Activated CD8-positive, alpha-beta memory T cell treated with anti-CD3 and anti-CD28 coated beads, Interleukin-2, amount 50 U/mL, for 48 hours (primary cell): Measurements from ENCODE around the gene RBPJL.

Source experiments
- DNase-seq: peaks from one replicate; pipeline ENCODE4 v3.0.0-alpha.2; 2020

The RBPJL gene

GRCh38 chr20:45294003-45294368, 12.7 kb upstream of the RBPJL start:
- DNase-seq, result no peak

DNA sequence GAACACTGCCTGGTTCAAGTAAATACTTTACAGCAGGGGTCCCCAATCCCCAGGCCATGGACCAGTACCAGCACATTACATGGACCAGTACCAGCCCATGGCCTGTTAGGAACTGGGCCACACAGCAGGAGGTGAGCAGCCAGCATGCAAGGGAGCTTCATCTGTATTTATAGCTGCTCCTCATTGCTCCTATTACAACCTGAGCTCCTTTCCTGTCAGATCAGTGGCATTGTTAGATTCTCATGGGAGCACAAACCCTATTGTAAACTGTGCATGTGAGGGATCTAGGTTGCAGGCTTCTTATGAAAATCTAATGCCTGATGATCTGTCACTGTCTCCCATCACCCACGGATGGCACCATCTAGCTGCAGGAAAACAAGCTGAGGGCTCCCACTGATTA, 12.0 kb upstream of the RBPJL start:
- DNase-seq, result no peak

DNA sequence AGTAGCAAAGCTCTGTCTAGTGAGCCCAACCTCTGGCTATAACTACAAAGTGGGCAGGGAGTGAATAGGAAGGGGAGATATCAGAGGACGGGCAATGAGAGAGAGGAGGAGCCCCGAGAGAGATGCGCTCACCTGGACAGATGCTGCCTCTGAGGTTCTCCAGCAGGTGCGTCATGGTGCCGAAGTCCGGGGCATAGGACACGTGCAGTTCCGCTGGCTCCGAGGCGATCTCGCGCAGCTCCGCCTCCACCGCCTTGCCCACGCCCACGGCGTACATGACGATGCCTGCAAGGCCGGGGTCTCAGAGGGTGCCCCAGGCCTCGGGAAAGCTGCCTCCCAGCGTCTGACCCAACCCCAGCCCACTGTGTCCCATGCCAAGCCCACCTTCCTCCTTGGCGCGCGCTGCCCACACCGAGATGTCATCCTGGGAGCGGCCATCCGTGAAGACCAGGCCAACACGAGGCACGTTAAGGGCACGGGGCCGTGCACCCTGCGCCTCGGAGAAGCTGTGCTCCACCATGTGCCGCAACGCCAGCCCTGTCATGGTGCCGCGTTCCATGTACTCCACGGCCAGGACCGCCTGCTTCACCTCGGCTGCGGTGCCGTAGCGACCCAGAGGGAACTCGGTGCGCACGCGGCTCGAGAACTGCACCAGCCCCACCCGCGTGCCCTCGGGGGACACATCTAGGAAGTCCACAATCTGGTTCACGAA, 8.7 kb upstream of the RBPJL start:
- no peak for DNase-seq

DNA sequence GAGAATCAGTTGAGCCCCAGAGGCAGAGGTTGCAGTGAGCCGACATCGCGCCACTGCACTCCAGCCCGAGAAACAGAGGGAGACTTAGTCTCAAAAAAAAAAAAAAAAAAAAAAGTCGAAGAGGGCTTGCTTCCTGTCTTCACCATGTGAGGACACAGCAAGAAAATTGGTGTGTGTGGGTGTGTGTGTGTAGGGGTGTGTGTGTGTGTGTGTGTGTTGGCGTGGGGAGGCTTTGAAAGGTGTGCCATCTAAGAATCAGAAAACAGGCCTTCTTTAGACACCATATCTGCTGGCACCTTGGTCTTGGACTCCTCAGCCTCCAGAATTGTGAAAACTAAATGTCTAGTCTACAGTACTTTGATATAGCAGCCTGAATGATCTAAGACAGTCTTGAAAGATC, 6.9 kb upstream of the RBPJL start:
- DNase-seq, result no peak

DNA sequence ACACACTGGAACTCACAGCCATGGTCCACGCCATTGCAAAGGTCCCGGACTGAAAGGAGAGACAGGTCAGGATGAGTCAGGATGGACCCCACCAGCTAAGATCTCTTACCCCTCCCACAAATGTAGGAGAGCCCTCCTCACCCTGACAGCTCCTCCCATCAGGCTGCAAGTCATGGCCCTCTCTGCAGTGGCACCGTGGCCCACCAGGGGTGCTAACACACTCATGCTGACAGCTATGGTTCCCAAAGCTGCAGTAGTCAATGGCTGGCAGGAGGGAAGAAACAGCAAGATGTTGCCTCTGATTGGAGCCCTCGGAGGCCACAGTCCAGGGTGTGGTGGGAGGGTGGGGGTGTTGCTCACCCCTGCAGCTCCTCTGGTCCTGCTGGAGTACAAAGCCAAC, 5.7 kb upstream of the RBPJL start:
- peak; percentile 75 for DNase-seq

GRCh38 chr20:45301824-45302271, 4.8 kb upstream of the RBPJL start:
- no peak for DNase-seq

DNA sequence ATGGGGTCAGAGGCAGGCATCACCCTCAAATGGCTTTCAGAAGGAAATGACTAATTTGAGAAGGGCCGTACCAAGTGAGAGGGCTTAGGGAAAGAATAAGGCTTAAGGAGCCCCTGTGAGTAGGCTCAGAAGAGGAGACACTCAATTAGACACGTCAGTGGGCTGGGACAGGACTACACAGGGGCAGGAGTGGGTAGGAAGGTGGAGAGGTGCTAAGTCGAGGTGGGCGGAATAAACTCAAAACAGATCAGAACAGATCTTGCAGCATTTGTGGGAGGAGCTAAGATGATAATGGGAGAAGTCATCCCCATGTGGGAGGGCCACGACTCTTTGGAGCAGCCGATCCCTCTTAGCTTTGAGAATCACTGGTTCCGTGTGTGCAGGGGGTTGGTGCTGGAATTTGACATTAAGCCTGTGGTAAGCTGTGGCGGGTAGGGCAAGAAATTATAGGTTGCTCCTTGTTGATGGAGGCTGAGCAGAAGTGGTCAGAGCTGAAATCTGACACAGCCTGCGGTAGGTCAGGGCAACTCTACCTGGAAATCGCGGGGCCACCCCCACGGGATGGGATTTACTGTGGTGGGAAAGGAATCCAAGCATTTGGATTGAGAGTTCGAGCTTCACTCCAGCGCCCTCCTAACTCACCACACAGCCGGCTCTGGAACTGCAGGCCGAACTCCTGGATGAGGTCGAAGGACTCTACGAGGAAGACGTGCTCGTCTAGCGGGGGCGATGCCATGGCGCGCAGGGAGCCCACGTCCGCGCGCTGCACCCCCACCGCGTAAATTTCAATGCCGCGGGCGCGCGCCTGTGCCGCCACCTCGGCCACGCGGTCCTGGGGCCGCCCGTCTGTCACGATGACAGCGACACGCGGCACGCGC, 2.8 kb upstream of the RBPJL start:
- DNase-seq, result no peak

- DNase-seq, result no peak
Observed at GRCh38 chr20:45304464-45304999, 2.1 kb upstream of the RBPJL start.

GRCh38 chr20:45305262-45305661, 1.4 kb upstream of the RBPJL start:
- no peak for DNase-seq

DNA sequence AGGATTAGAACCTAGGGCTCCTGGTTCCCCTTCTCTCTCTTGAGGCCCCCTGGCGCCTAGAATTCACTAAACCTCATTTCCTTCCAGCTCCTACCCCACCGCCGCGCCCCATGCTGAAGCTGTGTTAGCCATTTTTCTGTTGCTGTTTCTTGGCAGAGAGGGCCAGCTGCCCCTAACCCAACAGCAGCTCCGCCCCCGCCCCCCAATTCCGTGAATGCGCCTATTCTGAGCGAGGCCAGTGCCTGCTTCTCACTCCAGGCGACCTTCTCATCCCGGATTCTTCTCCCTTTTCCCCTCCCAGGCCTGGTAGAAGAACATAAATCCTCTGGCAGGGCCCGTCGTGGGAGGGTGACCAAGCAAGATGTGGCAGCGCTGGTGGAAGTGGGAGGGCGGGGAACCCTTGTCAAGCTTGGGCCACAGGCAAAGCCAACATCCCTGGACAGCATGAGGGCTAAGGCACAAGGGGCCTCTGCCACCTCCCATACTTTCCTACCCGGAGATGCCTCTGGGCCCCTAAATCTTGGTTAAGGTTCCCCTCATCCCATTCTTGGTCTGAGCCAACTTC, 518 bp downstream of the RBPJL start:
- DNase-seq, result no peak

DNA sequence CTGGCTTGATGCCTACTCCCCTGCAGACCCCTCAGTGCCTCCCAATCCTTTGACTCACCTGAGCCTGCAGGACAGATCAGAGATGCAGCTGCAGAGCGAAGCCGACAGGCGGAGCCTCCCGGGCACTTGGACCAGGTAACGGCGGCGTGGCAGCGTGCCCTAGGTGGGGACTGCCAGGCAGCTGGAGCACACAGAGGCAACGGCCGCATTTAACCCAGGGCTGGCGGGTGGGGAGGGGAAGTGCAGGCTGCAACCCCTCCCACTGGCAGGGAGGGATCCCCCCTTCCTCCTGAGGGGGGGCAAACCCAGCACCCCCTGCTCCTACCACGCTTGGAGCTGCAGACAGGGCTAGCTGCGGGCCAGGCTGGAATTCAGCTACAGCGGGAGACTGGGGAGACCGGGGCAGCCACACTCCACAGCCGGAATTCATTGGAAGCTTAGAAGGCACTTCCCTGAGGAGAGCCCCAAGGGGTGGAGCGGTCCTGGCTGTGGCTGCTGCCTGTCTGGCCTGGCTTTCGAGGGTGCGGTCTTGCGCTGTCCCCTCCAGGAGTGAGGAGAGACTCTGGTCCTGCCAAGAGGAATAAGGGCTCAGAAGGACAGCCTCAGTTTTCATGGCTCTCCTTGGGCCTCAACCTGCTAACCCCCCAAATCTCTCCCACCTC, 1.6 kb downstream of the RBPJL start, which contains the start of gene MATN4:
Gene MATN4 (minus strand): TSS at position 183 of the 662 bp plus-strand sequence. CDS start 2,717 bp downstream, outside the sequence.
- no peak for DNase-seq

DNA sequence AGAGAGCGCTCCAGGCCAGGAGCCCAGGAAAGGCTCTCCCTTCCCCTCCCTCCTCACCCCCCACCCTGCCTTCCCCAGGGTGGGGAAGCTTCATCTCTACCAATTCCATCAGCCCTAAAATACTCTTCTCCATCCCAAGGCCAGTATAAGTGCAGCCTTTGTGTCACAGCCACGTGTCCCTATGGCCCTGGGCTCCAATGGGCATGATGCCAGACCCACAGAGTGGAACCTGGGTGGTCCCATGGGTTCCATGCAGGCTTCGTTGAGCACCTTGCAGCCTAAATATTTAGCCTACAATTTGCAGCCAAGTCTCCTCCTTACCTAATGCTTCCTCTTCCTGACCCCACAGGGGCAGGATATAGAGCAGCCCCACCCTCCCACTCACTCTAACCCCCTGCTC, 2.4 kb downstream of the RBPJL start:
- no peak for DNase-seq

- peak; percentile 90 for DNase-seq
Observed at GRCh38 chr20:45311589-45312211, 5.1 kb downstream of the RBPJL start.

- DNase-seq, result no peak
Observed at GRCh38 chr20:45312241-45312640, 5.6 kb downstream of the RBPJL start.

DNA sequence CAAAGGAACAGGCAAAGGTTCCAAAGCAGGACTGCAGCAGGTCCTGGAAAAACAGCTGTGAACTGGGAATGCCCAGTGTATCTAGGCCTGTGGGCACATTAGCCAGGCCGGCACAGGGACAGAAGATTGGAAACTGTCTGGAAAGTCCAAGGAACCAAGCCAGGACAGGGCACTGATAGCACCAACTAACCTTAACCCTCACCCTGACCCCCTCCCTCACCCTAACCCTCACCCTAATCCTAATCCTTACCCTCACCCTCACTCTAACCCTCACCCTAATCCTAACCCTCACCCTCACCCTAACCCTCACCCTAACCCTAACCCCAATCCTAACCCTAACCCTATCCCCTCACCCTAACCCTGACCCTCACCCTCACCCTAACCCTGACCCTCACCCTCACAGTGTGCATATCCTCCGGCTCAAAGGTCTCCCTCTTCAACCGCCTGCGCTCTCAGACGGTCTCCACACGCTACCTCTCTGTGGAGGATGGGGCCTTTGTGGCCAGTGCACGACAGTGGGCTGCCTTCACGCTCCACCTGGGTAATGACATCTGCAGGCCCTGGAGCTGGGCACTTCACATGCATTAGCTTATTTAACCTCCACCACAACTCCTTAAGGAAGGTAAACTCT, 6.5 kb downstream of the RBPJL start:
- DNase-seq, result no peak

DNA sequence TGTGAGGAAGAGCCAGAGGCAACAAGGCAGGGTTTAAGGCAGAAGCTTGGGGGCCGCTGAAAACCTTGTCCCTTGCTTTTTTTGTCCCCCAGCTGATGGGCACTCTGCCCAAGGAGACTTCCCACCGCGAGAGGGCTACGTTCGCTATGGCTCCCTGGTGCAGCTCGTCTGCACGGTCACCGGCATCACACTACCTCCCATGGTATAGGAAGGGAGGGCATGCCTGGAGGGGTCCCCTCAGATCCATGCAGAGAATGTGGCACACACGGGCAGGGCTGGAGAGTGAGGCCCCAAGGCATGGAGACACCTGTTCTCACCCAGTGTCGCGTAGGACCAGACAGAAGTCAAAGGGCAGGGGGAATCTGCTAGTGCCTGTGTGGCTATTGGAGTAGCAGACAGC, 7.3 kb downstream of the RBPJL start:
- DNase-seq, result no peak

GRCh38 chr20:45315672-45316071, 9.0 kb downstream of the RBPJL start:
- DNase-seq, result no peak

DNA sequence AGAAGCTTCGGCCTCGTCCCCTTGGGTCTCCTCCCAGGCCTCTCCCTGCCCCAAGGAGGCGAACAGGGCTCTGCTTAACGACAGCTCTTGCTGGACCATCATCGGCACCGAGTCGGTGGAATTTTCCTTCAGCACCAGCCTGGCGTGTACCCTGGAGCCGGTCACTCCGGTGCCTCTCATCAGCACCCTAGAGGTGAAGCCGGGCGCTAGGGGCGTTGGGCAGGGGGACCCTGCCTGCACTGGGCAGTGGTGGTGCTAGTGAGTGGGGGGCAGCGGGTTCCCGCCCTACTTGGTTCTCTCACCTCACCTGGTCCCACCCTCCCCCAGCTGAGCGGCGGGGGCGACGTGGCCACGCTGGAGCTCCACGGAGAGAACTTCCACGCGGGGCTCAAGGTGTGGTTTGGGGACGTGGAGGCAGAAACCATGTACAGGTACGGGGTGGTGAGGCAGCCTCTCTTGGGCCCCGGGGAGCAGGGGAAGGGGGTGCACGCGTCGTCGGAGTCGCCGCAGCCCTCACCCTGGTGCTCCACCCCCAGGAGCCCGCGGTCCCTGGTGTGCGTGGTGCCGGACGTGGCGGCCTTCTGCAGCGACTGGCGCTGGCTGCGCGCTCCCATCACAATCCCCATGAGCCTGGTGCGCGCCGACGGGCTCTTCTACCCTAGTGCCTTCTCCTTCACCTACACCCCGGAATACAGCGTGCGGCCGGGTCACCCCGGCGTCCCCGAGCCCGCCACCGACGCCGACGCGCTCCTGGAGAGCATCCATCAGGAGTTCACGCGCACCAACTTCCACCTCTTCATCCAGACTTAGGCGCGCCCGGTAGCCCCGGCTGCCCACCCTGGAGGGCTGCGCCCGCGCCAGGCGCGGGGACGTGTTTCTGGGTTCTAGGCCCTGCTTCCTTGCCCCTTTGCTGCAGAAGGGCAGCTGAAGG, 9.8 kb downstream of the RBPJL start:
- no peak for DNase-seq

- DNase-seq, result no peak
Observed at GRCh38 chr20:45317826-45318225, 11.2 kb downstream of the RBPJL start.

DNA sequence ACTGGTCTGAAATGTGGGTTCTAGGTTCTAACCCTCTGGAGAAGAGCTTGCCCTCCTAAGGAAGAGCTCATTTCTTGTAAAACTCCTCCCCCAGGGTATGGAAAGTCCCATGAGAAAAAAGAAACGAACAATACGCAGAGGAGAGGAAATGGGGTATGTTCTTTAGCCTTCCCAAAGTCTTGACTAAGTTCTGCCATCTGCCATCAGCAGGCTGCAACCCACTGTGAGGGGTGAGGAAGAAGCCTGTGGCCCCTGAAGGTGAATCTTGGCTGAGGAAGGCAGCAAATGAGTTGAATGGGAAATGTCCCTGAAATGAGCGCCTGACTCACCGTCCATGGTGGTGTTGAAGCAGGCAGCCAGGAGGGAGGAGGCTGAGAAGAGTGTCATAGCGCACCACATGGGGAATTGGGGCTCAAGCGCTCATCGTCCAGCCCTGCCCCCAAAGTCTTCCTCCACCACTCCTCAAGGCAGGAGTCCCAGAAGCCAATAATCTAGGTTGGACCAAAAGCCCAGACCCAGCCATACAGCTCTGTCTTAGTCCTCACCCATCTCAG, 11.8 kb downstream of the RBPJL start:
- DNase-seq, result no peak

GRCh38 chr20:45318948-45319347, 12.3 kb downstream of the RBPJL start:
- no peak for DNase-seq
